Tibial nerve (tissue), 4 donors: ENCODE data around the gene RCL1.

Source experiments
- CTCF ChIP-seq, 5 experiments: fragments of 200-600 bp in 3 of 5; fragments of 450-650 bp in 2 of 5; sonication (generic) in 3 of 5; IDR thresholded peaks; one replicate each; pipeline ENCODE4 v1.5.1; 2016 to 2019; ENCODE audit warnings: antibody characterized with exemption in 5 of 5, mild to moderate bottlenecking in 3 of 5, moderate library complexity in 2 of 5
- EP300 ChIP-seq, 2 donors: sonication (generic); formaldehyde crosslinking; IDR thresholded peaks; one replicate each; pipeline ENCODE4 v1.6.1; 2017; ENCODE audit warnings: antibody characterized with exemption in 2 of 2, mild to moderate bottlenecking in 1 of 2
- POLR2A ChIP-seq, 2 donors: fragments of 450-650 bp; IDR thresholded peaks; one replicate each; pipeline ENCODE4 v1.6.1; 2017; ENCODE audit warnings: antibody characterized with exemption in 2 of 2, mild to moderate bottlenecking in 2 of 2, moderate library complexity in 2 of 2

GRCh38 chr9:4786599-4786998 is 6.1 kb upstream of the RCL1 start:
- TF ChIP-seq POLR2A (IDR thresholded peaks at IDR 0.05) (no peak), CTCF (IDR thresholded peaks at IDR 0.05) (no peak), EP300 (IDR thresholded peaks at IDR 0.05) (no peak)
